HCT116 (cell line): Measurements from ENCODE around the gene OTOA. TPM values are rescaled to one million over a fixed set of nuclear protein-coding genes. Genes with fewer than 3 reads are reported as not detected.

ENCODE experiments used
- ATAC-seq: fragments of 200-7000 bp; cut with Tn5 transposase; 2 replicates; pipeline ENCODE4 v1.9.1; 2020; ENCODE audit warnings: mild to moderate bottlenecking, moderate library complexity
- BruUV-seq: library from RNA; stranded (reverse); fragments of 400-500 nt; replicated peaks from 2 replicates; lab custom pipeline; 2021; lab: Mats Ljungman, UMichigan
- CTCF ChIA-PET: fragments of 300-600 bp; sonication (Branson Sonifier 250); formaldehyde crosslinking; loops from one replicate; lab custom pipeline; 2021; ENCODE audit warnings: antibody characterized with exemption; lab: Charles Lee
- POLR2A ChIA-PET: fragments of 300-600, 350-600 bp; sonication (Branson Sonifier 250); formaldehyde crosslinking; loops from one replicate; lab custom pipeline; 2021; ENCODE audit warnings: antibody characterized with exemption; lab: Charles Lee
- RAD21 ChIA-PET, 2 experiments: fragments of 300-600 bp; sonication (Branson Sonifier 250); formaldehyde crosslinking; loops; one replicate each; lab custom pipeline; 2023; ENCODE audit warnings: low total read pairs in 2 of 2; ENCODE audit not compliant: uncharacterized antibody in 2 of 2, unreplicated experiment in 2 of 2, low non-redundant PET in 1 of 2; lab: Charles Lee
- DNase-seq: peaks from one replicate; pipeline ENCODE4 v3.0.0-alpha.2; 2010; ENCODE audit warnings: low read depth, low spot score
- H2AFZ ChIP-seq: fragments of 200-600 bp; shearing (Covaris generic), sonication (generic); 2 replicates; pipeline ENCODE4 v1.6.1; 2017; ENCODE audit warnings: low read depth, mixed run types, mixed read lengths, antibody characterized with exemption, low read length; ENCODE audit not compliant: poor library complexity, severe bottlenecking
- H3K27ac ChIP-seq: 2 replicates; pipeline ENCODE4 v1.5.1; 2012; ENCODE audit warnings: low read depth, low read length
- H3K27me3 ChIP-seq: fragments of 200-600 bp; sonication (generic); 2 replicates; pipeline ENCODE4 v1.6.1; 2016; ENCODE audit warnings: mixed run types, low read length, mixed read lengths; ENCODE audit not compliant: insufficient read depth
- H3K36me3 ChIP-seq, 2 experiments: fragments of 200-500 bp in 1 of 2; fragments of 200-600 bp in 1 of 2; sonication (Bioruptor generic) in 1 of 2; sonication (generic) in 1 of 2; 2 replicates each; pipeline versions ENCODE4 v1.5.1 to v1.6.1; 2014 to 2016; ENCODE audit warnings: low read length in 2 of 2, inconsistent platforms in 1 of 2, mixed read lengths in 1 of 2, mixed run types in 1 of 2; ENCODE audit not compliant: insufficient read depth in 2 of 2, control insufficient read depth in 1 of 2
- H3K4me1 ChIP-seq, 2 experiments: fragments of 200-600 bp in 1 of 2; sonication (generic) in 1 of 2; 2 replicates each; pipeline versions ENCODE4 v1.5.1 to v1.6.1; 2012 to 2017; ENCODE audit warnings: low read length in 2 of 2, inconsistent platforms in 1 of 2, mild to moderate bottlenecking in 1 of 2, mixed read lengths in 1 of 2, mixed run types in 1 of 2, moderate library complexity in 1 of 2; ENCODE audit not compliant: insufficient read depth in 2 of 2, control insufficient read depth in 1 of 2
- H3K4me2 ChIP-seq: fragments of 200-600 bp; sonication (generic); 2 replicates; pipeline ENCODE4 v1.6.1; 2017; ENCODE audit warnings: mixed run types, low read length, mixed read lengths
- H3K4me3 ChIP-seq, 2 experiments: fragments of 200-600 bp in 1 of 2; sonication (generic) in 1 of 2; replicated peaks in 1 of 2; 2 replicates each; pipeline ENCODE4 v1.5.1; 2011 to 2016; ENCODE audit warnings: low read length in 2 of 2, control low read depth in 1 of 2, low read depth in 1 of 2, mild to moderate bottlenecking in 1 of 2, mixed read lengths in 1 of 2, mixed run types in 1 of 2
- H3K79me2 ChIP-seq: fragments of 200-600 bp; sonication (generic); 2 replicates; pipeline ENCODE4 v1.6.1; 2017; ENCODE audit warnings: mild to moderate bottlenecking, mixed run types, low read length, moderate library complexity, mixed read lengths; ENCODE audit not compliant: insufficient read depth
- H3K9ac ChIP-seq: fragments of 200-600 bp; sonication (generic); 2 replicates; pipeline ENCODE4 v1.6.1; 2016; ENCODE audit warnings: low read length, mixed read lengths
- H3K9me2 ChIP-seq: fragments of 200-600 bp; sonication (generic), shearing (Covaris generic); 2 replicates; pipeline ENCODE4 v1.6.1; 2017; ENCODE audit warnings: mixed run types, mild to moderate bottlenecking, moderate library complexity; ENCODE audit not compliant: insufficient read depth
- H3K9me3 ChIP-seq, 2 experiments: fragments of 200-500 bp in 1 of 2; fragments of 200-600 bp in 1 of 2; sonication (Bioruptor generic) in 1 of 2; sonication (generic) in 1 of 2; 2 replicates each; pipeline ENCODE4 v1.6.1; 2014 to 2017; ENCODE audit warnings: low read length in 2 of 2, mixed read lengths in 2 of 2, inconsistent platforms in 1 of 2, low read depth in 1 of 2, mild to moderate bottlenecking in 1 of 2, mixed run types in 1 of 2, moderate library complexity in 1 of 2; ENCODE audit not compliant: control insufficient read depth in 1 of 2, insufficient read depth in 1 of 2
- H4K20me1 ChIP-seq: fragments of 200-600 bp; sonication (generic), shearing (Covaris generic); 2 replicates; pipeline ENCODE4 v1.6.1; 2017; ENCODE audit warnings: mixed run types, mild to moderate bottlenecking, moderate library complexity; ENCODE audit not compliant: insufficient read depth
- CBX3 ChIP-seq: IDR thresholded peaks from 2 replicates; pipeline ENCODE4 v1.6.1; 2012; ENCODE audit warnings: low read depth
- EGR1 ChIP-seq: IDR thresholded peaks from 2 replicates; pipeline ENCODE4 v1.6.1; 2012; ENCODE audit warnings: low read depth
- EZH2 ChIP-seq: fragments of 200-600 bp; sonication (generic); IDR thresholded peaks from 2 replicates; pipeline ENCODE4 v1.6.1; 2017; ENCODE audit warnings: antibody characterized with exemption, mixed run types
- EZH2phosphoT487 ChIP-seq: fragments of 200-600 bp; IDR thresholded peaks from 2 replicates; pipeline ENCODE4 v1.6.1; 2018; ENCODE audit warnings: antibody characterized with exemption, borderline replicate concordance
- FOSL1 ChIP-seq: IDR thresholded peaks from 2 replicates; pipeline ENCODE4 v1.6.1; 2012; ENCODE audit warnings: low read depth
- POLR2A ChIP-seq: IDR thresholded peaks from 2 replicates; pipeline ENCODE4 v1.7.0; 2011; ENCODE audit warnings: borderline replicate concordance; ENCODE audit not compliant: insufficient read depth, insufficient read length; ENCODE audit errors: extremely low read depth
- POLR2AphosphoS5 ChIP-seq: IDR thresholded peaks from 2 replicates; pipeline ENCODE4 v1.6.1; 2011; ENCODE audit warnings: mild to moderate bottlenecking, low read depth, low read length, moderate library complexity
- RAD21 ChIP-seq: IDR thresholded peaks from 2 replicates; pipeline ENCODE4 v1.6.1; 2012; ENCODE audit warnings: low read depth, mild to moderate bottlenecking
- SIN3A ChIP-seq: IDR thresholded peaks from 2 replicates; pipeline ENCODE4 v1.6.1; 2012; ENCODE audit warnings: low read depth
- SRF ChIP-seq: IDR thresholded peaks from 2 replicates; pipeline ENCODE4 v1.6.1; 2012; ENCODE audit warnings: low read depth
- TCF7L2 ChIP-seq: IDR thresholded peaks from 2 replicates; pipeline ENCODE4 v1.7.0; 2011; ENCODE audit warnings: borderline replicate concordance, inconsistent platforms; ENCODE audit not compliant: insufficient read depth, insufficient read length; ENCODE audit errors: extremely low read depth
- YY1 ChIP-seq: IDR thresholded peaks from 2 replicates; pipeline ENCODE4 v1.6.1; 2011; ENCODE audit warnings: low read length, low read depth, moderate library complexity, mild to moderate bottlenecking; ENCODE audit not compliant: insufficient replicate concordance; ENCODE audit errors: extremely low read depth
- intact Hi-C: fragments of 100-400 bp; cut with micrococcal nuclease; formaldehyde crosslinking; loops from 2 replicates; pipeline ENCODE4 v1.10.0; 2022
- total RNA-seq: library from RNA; stranded (reverse); gene quantifications from one replicate; pipeline ENCODE4 v1.2.1, GENCODE V29; 2021; ENCODE audit not compliant: unreplicated experiment
- TF ChIP-seq, protein P1 (sequence below): IDR thresholded peaks from 2 replicates; pipeline ENCODE4 v1.6.1; 2011; ENCODE audit warnings: mild to moderate bottlenecking, low read length, moderate library complexity; ENCODE audit not compliant: insufficient replicate concordance; ENCODE audit errors: extremely low read depth
- TF ChIP-seq, protein P2 (sequence below): IDR thresholded peaks from 2 replicates; pipeline ENCODE4 v1.6.1; 2012
- TF ChIP-seq, protein P3 (sequence below): IDR thresholded peaks from 2 replicates; pipeline ENCODE4 v1.6.1; 2012; ENCODE audit warnings: low read depth
- TF ChIP-seq, protein P4 (sequence below): IDR thresholded peaks from 2 replicates; pipeline ENCODE4 v1.6.1; 2012

Gene OTOA
- total RNA-seq, 1 experiment from 2014 or later = not detected

DNA sequence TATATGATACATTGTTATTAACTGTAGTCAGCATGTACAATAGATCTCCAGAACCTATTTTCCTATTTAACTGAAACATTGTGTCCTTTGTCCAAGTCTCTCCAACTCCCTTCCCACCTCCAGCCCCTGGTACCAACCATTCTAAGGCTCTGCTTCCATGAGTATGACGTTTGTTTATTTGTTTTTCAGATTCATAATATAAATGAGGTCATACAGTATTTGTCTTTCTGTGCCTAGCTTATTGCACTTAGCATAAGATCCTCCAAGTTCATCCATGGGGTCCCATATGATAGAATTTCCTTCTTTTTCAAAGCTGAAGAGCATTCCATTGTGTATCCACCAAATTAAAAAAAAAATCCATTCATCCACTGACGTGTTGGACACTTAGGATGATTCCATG, 39.4 kb downstream of the OTOA start:
- Histone ChIP-seq H3K9me2 (no peaks in the 10 kb centered on the region), H3K4me2 (no peak overlapping the region), H3K36me3 (no peaks in the 10 kb centered on the region), H3K4me1 (no peaks in the 10 kb centered on the region), H3K9me3 (no peaks in the 10 kb centered on the region), H3K27ac (no peak overlapping the region), H4K20me1 (no peaks in the 10 kb centered on the region), H2AFZ (no peak overlapping the region), H3K4me3 (no peak overlapping the region), H3K9ac (no peak overlapping the region), H3K79me2 (no peaks in the 10 kb centered on the region), H3K27me3 (no peaks in the 10 kb centered on the region)
- RAD21 ChIA-PET = no interaction called here
- CTCF ChIA-PET = no interaction called here
- POLR2A ChIA-PET = no interaction called here
- DNase-seq (no peak), ATAC-seq (no peak)
- intact Hi-C loops = no loop called here
- no TSS peak for BruUV-seq
- TF ChIP-seq, protein P1, sequence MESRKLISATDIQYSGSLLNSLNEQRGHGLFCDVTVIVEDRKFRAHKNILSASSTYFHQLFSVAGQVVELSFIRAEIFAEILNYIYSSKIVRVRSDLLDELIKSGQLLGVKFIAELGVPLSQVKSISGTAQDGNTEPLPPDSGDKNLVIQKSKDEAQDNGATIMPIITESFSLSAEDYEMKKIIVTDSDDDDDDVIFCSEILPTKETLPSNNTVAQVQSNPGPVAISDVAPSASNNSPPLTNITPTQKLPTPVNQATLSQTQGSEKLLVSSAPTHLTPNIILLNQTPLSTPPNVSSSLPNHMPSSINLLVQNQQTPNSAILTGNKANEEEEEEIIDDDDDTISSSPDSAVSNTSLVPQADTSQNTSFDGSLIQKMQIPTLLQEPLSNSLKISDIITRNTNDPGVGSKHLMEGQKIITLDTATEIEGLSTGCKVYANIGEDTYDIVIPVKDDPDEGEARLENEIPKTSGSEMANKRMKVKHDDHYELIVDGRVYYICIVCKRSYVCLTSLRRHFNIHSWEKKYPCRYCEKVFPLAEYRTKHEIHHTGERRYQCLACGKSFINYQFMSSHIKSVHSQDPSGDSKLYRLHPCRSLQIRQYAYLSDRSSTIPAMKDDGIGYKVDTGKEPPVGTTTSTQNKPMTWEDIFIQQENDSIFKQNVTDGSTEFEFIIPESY = no peak
- TF ChIP-seq YY1 (no peak), POLR2AphosphoS5 (no peak), CBX3 (no peak), SIN3A (no peak), EZH2phosphoT487 (no peak), RAD21 (no peak), EGR1 (no peak), TCF7L2 (no peak), POLR2A (no peak), FOSL1 (no peak), EZH2 (no peak), SRF (no peak)
- TF ChIP-seq, protein P2, sequence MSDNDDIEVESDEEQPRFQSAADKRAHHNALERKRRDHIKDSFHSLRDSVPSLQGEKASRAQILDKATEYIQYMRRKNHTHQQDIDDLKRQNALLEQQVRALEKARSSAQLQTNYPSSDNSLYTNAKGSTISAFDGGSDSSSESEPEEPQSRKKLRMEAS = no peak
- TF ChIP-seq, protein P3, sequence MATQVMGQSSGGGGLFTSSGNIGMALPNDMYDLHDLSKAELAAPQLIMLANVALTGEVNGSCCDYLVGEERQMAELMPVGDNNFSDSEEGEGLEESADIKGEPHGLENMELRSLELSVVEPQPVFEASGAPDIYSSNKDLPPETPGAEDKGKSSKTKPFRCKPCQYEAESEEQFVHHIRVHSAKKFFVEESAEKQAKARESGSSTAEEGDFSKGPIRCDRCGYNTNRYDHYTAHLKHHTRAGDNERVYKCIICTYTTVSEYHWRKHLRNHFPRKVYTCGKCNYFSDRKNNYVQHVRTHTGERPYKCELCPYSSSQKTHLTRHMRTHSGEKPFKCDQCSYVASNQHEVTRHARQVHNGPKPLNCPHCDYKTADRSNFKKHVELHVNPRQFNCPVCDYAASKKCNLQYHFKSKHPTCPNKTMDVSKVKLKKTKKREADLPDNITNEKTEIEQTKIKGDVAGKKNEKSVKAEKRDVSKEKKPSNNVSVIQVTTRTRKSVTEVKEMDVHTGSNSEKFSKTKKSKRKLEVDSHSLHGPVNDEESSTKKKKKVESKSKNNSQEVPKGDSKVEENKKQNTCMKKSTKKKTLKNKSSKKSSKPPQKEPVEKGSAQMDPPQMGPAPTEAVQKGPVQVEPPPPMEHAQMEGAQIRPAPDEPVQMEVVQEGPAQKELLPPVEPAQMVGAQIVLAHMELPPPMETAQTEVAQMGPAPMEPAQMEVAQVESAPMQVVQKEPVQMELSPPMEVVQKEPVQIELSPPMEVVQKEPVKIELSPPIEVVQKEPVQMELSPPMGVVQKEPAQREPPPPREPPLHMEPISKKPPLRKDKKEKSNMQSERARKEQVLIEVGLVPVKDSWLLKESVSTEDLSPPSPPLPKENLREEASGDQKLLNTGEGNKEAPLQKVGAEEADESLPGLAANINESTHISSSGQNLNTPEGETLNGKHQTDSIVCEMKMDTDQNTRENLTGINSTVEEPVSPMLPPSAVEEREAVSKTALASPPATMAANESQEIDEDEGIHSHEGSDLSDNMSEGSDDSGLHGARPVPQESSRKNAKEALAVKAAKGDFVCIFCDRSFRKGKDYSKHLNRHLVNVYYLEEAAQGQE = no peak
- TF ChIP-seq, protein P4, sequence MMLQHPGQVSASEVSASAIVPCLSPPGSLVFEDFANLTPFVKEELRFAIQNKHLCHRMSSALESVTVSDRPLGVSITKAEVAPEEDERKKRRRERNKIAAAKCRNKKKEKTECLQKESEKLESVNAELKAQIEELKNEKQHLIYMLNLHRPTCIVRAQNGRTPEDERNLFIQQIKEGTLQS = no peak
